GM12873 (cell line): Measurements from ENCODE around the gene BCAS3.

Experiments
- TF ChIP-seq, protein P1 (sequence below): IDR thresholded peaks from 2 replicates; pipeline ENCODE4 v1.5.1; 2012; ENCODE audit warnings: low read depth, mild to moderate bottlenecking, moderate library complexity, low read length, control low read depth; ENCODE audit not compliant: insufficient read depth; ENCODE audit errors: missing control alignments

Gene BCAS3

DNA sequence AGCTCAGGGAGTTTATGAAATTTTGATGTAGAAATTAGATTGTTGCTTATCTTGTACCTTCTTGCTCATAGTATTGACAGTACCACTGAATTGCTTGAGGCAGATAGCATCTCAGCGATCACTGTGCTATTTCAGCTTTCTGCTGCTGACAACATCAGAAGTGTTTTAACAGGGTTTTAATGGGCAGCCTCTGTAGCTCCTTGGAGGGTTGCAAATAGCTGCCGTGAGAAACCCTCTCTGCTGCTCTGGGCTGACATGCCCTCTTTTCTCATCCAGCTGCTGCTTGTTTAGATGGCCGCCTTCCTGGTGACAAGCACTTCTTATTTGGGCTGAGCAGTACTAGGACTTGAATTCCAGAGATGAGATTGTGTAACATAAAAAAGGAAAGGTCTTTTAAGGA is 541.8 kb downstream of the BCAS3 start:
- TF ChIP-seq, protein P1, sequence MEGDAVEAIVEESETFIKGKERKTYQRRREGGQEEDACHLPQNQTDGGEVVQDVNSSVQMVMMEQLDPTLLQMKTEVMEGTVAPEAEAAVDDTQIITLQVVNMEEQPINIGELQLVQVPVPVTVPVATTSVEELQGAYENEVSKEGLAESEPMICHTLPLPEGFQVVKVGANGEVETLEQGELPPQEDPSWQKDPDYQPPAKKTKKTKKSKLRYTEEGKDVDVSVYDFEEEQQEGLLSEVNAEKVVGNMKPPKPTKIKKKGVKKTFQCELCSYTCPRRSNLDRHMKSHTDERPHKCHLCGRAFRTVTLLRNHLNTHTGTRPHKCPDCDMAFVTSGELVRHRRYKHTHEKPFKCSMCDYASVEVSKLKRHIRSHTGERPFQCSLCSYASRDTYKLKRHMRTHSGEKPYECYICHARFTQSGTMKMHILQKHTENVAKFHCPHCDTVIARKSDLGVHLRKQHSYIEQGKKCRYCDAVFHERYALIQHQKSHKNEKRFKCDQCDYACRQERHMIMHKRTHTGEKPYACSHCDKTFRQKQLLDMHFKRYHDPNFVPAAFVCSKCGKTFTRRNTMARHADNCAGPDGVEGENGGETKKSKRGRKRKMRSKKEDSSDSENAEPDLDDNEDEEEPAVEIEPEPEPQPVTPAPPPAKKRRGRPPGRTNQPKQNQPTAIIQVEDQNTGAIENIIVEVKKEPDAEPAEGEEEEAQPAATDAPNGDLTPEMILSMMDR = no peak

DNA sequence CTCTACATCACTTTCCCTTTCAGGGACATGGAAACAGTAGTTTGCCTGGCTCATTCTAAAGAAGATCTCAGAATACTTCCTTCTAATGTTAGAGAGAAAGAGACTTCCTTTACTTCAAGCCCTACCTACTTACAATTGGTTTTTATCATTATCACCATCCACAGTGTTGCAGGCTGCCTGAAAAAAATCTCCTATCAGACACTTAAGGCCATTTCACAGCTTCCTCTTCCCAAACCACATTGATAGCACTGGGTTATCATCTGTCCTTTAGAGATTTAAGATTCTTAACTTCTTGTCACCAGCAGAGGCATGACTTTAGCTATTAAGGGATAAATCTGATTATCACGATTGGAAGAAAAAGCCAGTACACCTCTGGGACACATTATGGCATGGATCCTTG is 543.5 kb downstream of the BCAS3 start:
- TF ChIP-seq, protein P1 = no peak

DNA sequence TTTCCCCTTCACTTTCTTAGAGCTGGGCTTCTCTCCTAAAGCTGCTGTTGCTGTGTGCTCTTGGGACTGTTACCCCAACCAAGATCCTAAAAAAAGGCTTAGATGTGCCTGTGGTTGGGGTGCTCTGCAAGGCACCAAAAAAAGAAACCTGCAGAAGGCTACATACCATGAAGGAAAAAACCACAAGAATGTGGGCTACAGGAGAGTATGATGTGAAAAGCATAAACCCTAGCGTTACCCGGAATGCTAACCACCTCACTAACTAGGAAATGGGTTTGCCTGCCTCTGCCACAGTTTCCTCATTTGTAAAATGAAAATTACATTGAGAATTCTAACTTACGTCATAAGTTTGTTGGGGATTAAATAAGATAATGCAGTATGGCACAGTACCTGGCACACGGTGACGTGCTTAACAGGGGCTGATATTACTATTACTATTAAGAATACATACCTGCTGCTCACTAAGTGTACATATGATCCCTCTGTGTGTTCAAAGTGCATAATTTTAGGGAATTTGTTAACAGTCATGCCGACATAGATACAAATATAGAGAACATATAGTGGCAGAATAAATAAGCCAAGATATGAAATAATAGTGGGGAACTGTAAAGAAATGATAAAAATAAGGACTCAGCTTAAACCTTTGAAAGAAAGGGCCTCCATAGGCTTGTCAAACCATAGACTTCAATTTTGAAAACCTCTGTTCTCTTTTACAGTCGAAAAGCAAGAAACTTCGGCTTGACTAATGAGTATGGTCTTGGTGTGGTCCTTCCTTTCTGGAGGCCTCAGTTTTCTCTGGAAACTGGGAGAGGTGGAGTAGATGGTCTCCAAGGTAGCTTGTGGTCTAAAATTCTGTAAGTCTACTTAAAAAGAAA is 544.2 kb downstream of the BCAS3 start:
- TF ChIP-seq, protein P1 = no peak

DNA sequence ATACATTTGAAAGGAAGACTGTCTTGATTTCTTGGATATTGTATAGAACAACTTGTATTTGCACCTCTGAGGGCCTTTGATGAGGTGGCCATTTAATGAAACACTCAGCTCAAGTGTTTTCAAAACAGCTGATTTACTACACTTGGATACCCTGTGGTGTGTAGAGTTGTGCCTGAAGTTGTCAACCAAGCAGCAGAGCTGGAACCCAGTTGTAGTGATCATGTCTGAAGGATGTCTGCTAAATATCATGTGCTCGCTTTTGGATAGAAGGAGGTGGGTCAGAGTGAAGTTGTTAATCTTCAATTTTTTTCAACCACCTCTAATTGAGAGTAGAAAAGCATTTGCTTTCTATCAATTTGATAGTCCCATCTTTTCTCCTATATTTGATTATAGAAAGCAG is 546.1 kb downstream of the BCAS3 start:
- TF ChIP-seq, protein P1 = no peak

DNA sequence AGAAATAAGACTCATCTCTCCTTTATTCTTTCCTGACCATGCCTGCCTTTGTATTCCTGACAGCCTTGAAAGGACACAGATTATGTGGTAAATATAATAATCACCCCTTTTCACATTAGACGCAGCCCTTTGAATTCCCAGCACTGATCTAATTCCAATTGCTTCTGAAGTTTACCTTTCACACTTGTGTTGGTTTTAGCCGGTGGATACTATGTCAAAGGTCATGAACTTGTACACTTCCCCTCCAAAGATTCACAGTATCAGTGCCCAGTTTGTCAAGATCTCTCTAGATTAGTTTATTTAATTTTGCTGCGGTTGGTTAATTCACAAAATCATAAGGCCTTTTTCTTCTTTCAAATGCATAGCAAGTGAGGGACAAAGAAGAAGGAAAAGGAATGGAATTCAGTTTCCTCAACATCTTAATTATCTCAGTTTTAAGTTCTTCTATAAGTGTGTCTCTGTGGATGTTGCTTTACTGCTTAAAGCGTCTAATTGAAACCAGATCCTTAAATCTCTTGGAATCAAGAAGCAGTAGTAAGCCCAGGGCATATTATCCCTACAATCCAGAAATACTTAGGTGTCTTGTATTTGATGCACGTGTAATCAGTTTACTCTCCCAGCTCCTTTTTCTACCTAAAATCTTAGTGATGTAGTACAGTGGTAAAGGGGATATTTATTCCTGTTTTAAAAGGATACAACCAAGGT is 547.7 kb downstream of the BCAS3 start:
- TF ChIP-seq, protein P1 = no peak

DNA sequence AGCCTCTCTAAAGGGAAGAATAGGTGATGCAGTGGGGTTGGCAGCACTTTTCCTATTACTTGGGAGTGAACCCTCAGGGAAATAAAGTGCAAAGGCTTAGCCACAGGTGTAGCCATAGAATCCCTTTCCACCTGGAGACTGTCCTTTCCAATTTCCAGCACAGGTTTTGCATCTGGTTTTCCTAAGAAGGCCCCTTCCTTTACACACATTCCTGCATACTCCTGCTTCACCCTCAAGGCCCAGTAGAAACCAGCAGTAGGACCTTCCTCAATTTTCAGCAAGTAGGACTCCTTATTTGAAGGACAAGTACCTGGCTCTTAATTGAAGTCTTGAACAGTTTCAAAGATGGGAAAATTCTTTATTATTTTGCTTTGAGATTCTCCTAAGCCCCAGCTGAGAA is 550.2 kb downstream of the BCAS3 start:
- TF ChIP-seq, protein P1 = no peak

DNA sequence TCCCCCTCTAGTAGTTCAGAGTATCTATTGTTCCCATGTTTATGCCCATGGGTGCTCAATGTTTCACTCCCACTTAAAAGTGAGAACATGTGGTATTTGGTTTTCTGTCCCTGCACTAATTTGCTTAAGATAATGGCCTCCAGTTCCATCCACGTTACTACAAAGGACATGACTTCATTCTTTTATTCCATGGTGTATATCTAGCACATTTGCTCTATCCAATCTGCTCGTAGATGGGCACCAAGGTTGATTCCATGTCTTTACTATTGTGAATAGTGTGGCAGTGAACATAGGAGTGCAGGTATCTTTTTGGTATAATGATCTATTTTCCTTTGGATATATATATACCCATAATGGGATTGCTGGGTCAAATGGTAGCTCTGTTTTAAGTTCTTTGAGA is 552.8 kb downstream of the BCAS3 start:
- TF ChIP-seq, protein P1 = no peak
